Keratinocyte (primary cell): ENCODE results near the gene RNF207. TPM values are rescaled to one million over a fixed set of nuclear protein-coding genes. Genes with fewer than 3 reads are reported as not detected.
A peak's percentile ranks its signal among the peaks of the same experiment; 100 is the strongest.

Experiments
- DNase-seq: peaks from one replicate; pipeline ENCODE4 v3.0.0-alpha.2; 2011; ENCODE audit warnings: low read depth, missing footprints, low spot score
- FAIRE-seq: peaks from 2 replicates; lab custom pipeline; 2011; peaks lifted over from hg19 to GRCh38; lab: Jason Lieb, UNC
- H2AFZ ChIP-seq: 2 replicates; pipeline ENCODE4 v1.6.0; 2012; ENCODE audit warnings: low read length, control low read depth, inconsistent platforms; ENCODE audit not compliant: control insufficient read depth
- H3K27ac ChIP-seq: 2 replicates; pipeline ENCODE4 v1.5.1; 2011; ENCODE audit warnings: low read length; ENCODE audit not compliant: control insufficient read depth, insufficient read depth
- H3K27me3 ChIP-seq: 3 replicates; pipeline ENCODE4 v1.6.0; 2011; ENCODE audit warnings: low read length; ENCODE audit not compliant: control insufficient read depth, insufficient read depth; ENCODE audit errors: extremely low read depth
- H3K36me3 ChIP-seq, 2 experiments: 2 replicates in 1 of 2; 3 replicates in 1 of 2; pipeline ENCODE4 v1.5.1; 2011; ENCODE audit warnings: low read length in 2 of 2, mild to moderate bottlenecking in 1 of 2; ENCODE audit not compliant: control insufficient read depth in 2 of 2, insufficient read depth in 2 of 2; ENCODE audit errors: extremely low read depth in 1 of 2
- H3K4me1 ChIP-seq: 3 replicates; pipeline ENCODE4 v1.5.1; 2011; ENCODE audit warnings: low read length; ENCODE audit not compliant: control insufficient read depth, insufficient read depth; ENCODE audit errors: extremely low read depth
- H3K4me2 ChIP-seq: 3 replicates; pipeline ENCODE4 v1.6.0; 2011; ENCODE audit warnings: low read depth, low read length; ENCODE audit not compliant: control insufficient read depth, insufficient read depth; ENCODE audit errors: extremely low read depth
- H3K4me3 ChIP-seq, 3 experiments: fragments of 200-600 bp in 1 of 3; sonication (generic) in 1 of 3; 2 replicates in 2 of 3; 3 replicates in 1 of 3; pipeline ENCODE4 v1.5.1; 2011 to 2016; ENCODE audit warnings: low read length in 3 of 3, mild to moderate bottlenecking in 3 of 3, control low read depth in 2 of 3, inconsistent platforms in 1 of 3, low read depth in 1 of 3, mixed read lengths in 1 of 3, mixed run types in 1 of 3, moderate library complexity in 1 of 3; ENCODE audit not compliant: control insufficient read depth in 2 of 3, insufficient read depth in 2 of 3; ENCODE audit errors: extremely low read depth in 1 of 3
- H3K79me2 ChIP-seq: 2 replicates; pipeline ENCODE4 v1.6.0; 2012; ENCODE audit warnings: low read length; ENCODE audit not compliant: control insufficient read depth, insufficient read depth
- H3K9ac ChIP-seq: 3 replicates; pipeline ENCODE4 v1.6.0; 2011; ENCODE audit warnings: low read length; ENCODE audit not compliant: control insufficient read depth, insufficient read depth; ENCODE audit errors: extremely low read depth
- H3K9me1 ChIP-seq: 3 replicates; pipeline ENCODE4 v1.6.0; 2011; ENCODE audit warnings: low read length; ENCODE audit not compliant: control insufficient read depth, insufficient read depth; ENCODE audit errors: extremely low read depth
- H3K9me3 ChIP-seq: 2 replicates; pipeline ENCODE4 v1.5.1; 2012; ENCODE audit warnings: low read depth, low read length; ENCODE audit not compliant: control insufficient read depth
- H4K20me1 ChIP-seq: 3 replicates; pipeline ENCODE4 v1.6.0; 2011; ENCODE audit warnings: low read length; ENCODE audit not compliant: control insufficient read depth, insufficient read depth; ENCODE audit errors: extremely low read depth
- CTCF ChIP-seq, 3 experiments: IDR thresholded peaks in 1 of 3; conservative IDR thresholded peaks in 1 of 3; optimal IDR thresholded peaks in 1 of 3; 2 replicates in 2 of 3; 3 replicates in 1 of 3; pipeline versions ENCODE3 to v1.5.1; 2011; ENCODE audit warnings: low read length in 3 of 3, mild to moderate bottlenecking in 3 of 3, moderate library complexity in 2 of 3, control low read depth in 1 of 3, inconsistent platforms in 1 of 3; ENCODE audit not compliant: insufficient read depth in 2 of 3; ENCODE audit errors: extremely low read depth in 1 of 3
- EZH2 ChIP-seq: IDR thresholded peaks from one replicate; pipeline ENCODE4 v1.6.1; 2012; ENCODE audit warnings: inconsistent platforms, mild to moderate bottlenecking, low read length, moderate library complexity
- dilution Hi-C: fragments of 300-500 bp; cut with MboI; formaldehyde crosslinking; loops from one replicate; pipeline ENCODE4 v1.7.0; 2020; ENCODE audit warnings: low sequenced_read_pairs; ENCODE audit not compliant: extremely low pct_ligation_motif_present
- polyA plus RNA-seq, 5 experiments: library from polyadenylated mRNA; depleted of rRNA in 3 of 5; stranded (reverse) in 3 of 5; stranded (forward) in 1 of 5; unstranded in 1 of 5; fragments of >200 nt; gene quantifications; 1 replicate in 1 of 5; 2 replicates in 3 of 5; 3 replicates in 1 of 5; pipeline versions ENCODE4 v1.2.1 to v1.2.3, GENCODE V29; 2011 to 2012; ENCODE audit warnings: missing spikeins in 2 of 5, low read depth in 1 of 5, low replicate concordance in 1 of 5

Gene RNF207
- polyA plus RNA-seq, 1 donor (not counting 4 experiments of a cell fraction or from before 2014, with no cell fraction given): 6.1 TPM

- DNase-seq: no peak
- Histone ChIP-seq H3K4me1 (peaks cover 19% of the 10 kb centered on the region), H2AFZ (no peak overlapping the region)
Observed at GRCh38 chr1:6198646-6199297, 7.1 kb upstream of the RNF207 start.

GRCh38 chr1:6199298-6200187, 6.4 kb upstream of the RNF207 start, which contains the start of gene RPL22:
RPL22 (minus strand) TSS chr1:6199595; CDS start chr1:6199573, 22 bp downstream.
- peak; percentile 87 for DNase-seq
- Histone ChIP-seq H3K9me1 (peaks cover 3% of the 10 kb centered on the region), H3K27me3 (no peaks in the 10 kb centered on the region), H3K4me2 (peak within 1 kb of the TSS; percentile 97), H2AFZ (peak within 1 kb of the TSS; percentile 80), H3K36me3 (peaks cover 14 to 16% of the 10 kb centered on the region in 2 experiments), H3K9ac (peak within 1 kb of the TSS; percentile 99), H3K9me3 (no peaks in the 10 kb centered on the region), H4K20me1 (peaks cover 7% of the 10 kb centered on the region), H3K79me2 (peaks cover 46% of the 10 kb centered on the region), H3K4me1 (peaks cover 19% of the 10 kb centered on the region), H3K4me3 (peak within 1 kb of the TSS; percentile 93 to 99 (median 98)), H3K27ac (peak within 1 kb of the TSS; percentile 93)
- no peak for TF ChIP-seq CTCF (optimal IDR thresholded peaks at IDR 0.05 in 1 of 3, IDR thresholded peaks at IDR 0.05 in 1 of 3, conservative IDR thresholded peaks at IDR 0.05 in 1 of 3; ENCODE audit: extremely low read depth in 1 of 3, insufficient read depth in 2 of 3, low read length in 3 of 3)
- TF ChIP-seq EZH2: no peak
- peak; percentile 73 for FAIRE-seq
- dilution Hi-C loops: no loop called here

More at GRCh38 chr1:6198646-6199297, 7.1 kb upstream of the RNF207 start:
- Histone ChIP-seq H4K20me1 (peaks cover 7% of the 10 kb centered on the region), H3K9me1 (peaks cover 3% of the 10 kb centered on the region), H3K9ac (peak overlapping the region; percentile 99), H3K27me3 (no peaks in the 10 kb centered on the region), H3K9me3 (no peaks in the 10 kb centered on the region), H3K27ac (peak overlapping the region; percentile 93), H3K36me3 (peaks cover 17 to 22% of the 10 kb centered on the region in 2 experiments), H3K4me3 (peak overlapping the region; percentile 93 to 99 (median 98)), H3K4me2 (peak overlapping the region; percentile 97), H3K79me2 (peaks cover 53% of the 10 kb centered on the region)
- TF ChIP-seq CTCF (optimal IDR thresholded peaks at IDR 0.05 in 1 of 3, IDR thresholded peaks at IDR 0.05 in 1 of 3, conservative IDR thresholded peaks at IDR 0.05 in 1 of 3; ENCODE audit: extremely low read depth in 1 of 3, insufficient read depth in 2 of 3, low read length in 3 of 3): no peak
- dilution Hi-C loops: no loop called here
- FAIRE-seq: no peak
